ENCODE measurements around the gene AUNIP. TPM values are rescaled to one million over a fixed set of nuclear protein-coding genes. Genes with fewer than 3 reads are reported as not detected.

AUNIP gene
- total RNA-seq, 2 experiments from 2014 or later, result 11.1 to 11.3 TPM

DNA sequence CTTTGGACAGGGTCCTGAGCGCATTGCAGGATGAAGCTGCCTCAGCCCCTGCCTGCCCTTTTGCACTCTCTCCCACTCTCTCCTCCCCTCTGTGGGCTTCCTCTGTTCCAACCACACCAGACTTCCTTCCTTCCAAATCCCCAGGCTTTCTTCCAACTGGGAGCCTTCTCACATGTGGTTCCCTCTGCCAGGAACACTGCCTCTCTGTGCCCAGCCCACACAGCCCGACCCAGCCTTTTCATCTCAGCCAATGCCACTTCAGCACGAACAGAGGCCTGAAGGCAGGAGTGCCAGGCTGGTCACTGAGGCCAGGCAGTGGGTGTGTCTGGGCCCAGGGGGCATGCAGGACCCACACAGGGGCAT lies 53.4 kb downstream of the AUNIP start:
- CTCF ChIA-PET, result no interaction called here
- POLR2A ChIA-PET, result no interaction called here

DNA sequence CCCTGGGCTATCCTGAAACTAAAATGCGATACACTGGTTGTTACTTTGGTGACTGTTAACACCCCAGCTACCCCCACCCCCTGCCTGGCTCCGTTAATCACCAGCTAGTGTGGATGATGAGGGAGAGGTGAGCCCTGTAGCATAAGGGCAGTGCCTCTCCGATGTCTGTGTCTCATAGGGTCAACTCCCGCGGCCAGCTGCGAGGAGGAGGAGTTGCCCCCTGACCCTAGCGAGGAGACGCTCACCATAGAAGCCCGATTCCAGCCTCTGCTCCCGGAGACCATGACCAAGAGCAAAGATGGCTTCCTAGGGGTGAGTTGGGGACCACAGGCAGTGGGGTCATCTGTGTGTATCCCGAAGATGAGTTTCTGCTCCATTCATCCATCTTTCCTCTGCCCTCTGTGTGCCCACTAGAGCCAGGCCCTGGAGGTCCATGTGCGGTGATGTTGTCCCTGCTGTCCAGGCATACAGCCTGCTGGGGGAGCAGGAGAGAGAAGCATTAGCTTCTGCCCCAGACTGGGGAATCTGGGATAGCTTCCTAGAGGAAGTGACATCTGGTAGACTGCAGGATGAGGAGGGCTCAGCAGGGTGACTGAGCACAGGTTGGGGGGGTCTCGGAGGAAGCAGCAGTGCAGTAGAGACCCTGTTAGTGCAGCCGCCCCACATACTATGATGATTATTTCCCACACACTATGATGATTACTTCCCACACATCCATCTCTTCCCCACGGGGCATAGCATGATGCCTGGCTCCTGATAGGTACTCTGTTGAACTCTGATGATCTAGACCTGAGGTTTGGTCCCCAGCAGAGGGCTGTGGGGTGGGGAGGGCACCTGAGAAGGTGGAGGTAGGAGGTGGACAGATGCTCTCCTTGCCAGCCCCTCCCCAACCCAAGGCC lies 54.0 kb downstream of the AUNIP start:
- ChIA-PET POLR2A (no interaction called here), CTCF (interaction anchor here (1.6 kb wide), 1 partner anchor 186 kb away, joined by 6 read pairs; no protein-coding TSS in a partner anchor)

DNA sequence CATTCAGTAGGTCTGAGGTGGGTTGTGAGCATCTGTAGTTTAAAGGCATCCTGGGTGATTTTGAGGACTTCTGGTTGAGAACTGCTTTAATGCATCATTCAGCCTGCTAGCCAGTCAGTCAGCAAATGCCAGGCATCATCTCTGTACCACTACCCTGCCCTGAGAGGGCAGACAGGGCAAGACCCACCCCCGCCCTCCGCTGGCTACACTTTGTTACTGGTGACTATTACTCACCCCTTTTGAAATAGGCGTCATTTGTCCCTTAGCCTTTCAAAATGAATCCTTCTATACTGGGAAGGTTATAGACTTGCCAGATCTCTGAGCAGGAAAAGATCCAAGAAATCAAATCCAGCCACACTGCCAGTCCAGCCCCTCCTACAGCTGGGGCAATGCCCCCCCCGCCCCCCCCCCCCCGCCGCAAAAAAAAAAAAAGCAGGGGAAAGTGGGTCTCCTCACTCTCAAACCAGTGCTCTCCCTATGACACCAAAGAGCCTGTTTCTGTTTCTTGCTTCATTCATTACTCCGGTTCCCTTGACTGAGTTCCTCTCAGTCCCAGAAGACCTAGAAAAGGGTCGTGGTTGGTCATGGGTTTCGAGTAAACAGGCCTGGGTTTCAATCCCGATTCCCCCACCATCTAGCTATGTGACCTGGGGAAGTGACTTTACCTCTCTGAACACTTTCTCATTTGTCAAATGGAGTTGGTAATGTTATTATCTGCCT lies 54.9 kb downstream of the AUNIP start:
- ChIA-PET POLR2A (no interaction called here), CTCF (interaction anchor here (1.6 kb wide), 1 partner anchor 185 kb away, joined by 6 read pairs; no protein-coding TSS in a partner anchor)

DNA sequence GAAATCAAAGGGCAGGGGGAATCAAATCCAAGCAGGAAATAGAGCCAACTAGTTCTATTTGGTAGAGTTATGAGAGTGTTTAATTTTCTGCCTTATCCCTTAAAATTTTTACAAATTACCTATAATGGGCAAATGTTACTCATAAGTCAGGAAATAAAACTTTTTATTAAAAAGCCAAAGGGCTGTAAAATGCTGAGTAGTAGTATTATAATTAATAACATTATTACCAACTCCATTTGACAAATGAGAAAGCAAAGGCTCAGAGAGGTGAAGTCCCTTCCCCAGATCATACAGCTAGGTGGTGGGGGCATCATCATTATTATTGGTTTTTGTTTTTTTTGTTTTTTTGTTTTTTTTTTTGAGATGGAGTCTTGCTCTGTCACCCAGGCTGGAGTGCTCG lies 55.9 kb downstream of the AUNIP start:
- POLR2A ChIA-PET, result no interaction called here
- CTCF ChIA-PET, result interaction anchor here (0.5 to 1.8 kb wide), 4 partner anchors 29 to 433 kb away, joined by 4 to 6 read pairs (median 4); no protein-coding TSS in a partner anchor

GRCh38 chr1:25802915-25803314 lies 56.3 kb downstream of the AUNIP start:
- CTCF ChIA-PET, result interaction anchor here (0.5 to 1.8 kb wide), 6 partner anchors 8 to 432 kb away, joined by 3 to 5 read pairs (median 4); no protein-coding TSS in a partner anchor
- POLR2A ChIA-PET, result no interaction called here

- POLR2A ChIA-PET, result interaction anchor here (0.5 kb wide), 1 partner anchor 443 kb away, joined by 3 read pairs; no protein-coding TSS in a partner anchor
- CTCF ChIA-PET, result interaction anchor here (1.1 to 1.8 kb wide), 3 partner anchors 10 to 193 kb away, joined by 4 read pairs; no protein-coding TSS in a partner anchor
These were observed 58.4 kb downstream of the AUNIP start for GRCh38 chr1:25800703-25801377.

- ChIA-PET POLR2A (interaction anchor here (0.5 to 1.2 kb wide), 2 partner anchors 21 to 430 kb away, joined by 3 read pairs; no protein-coding TSS in a partner anchor), CTCF (interaction anchor here (0.6 to 2.7 kb wide), 6 partner anchors 10 to 266 kb away, joined by 3 to 11 read pairs (median 4); no protein-coding TSS in a partner anchor)
These were observed 59.1 kb downstream of the AUNIP start, which contains the start of gene SELENON for GRCh38 chr1:25799935-25800702. SELENON (plus strand) TSS chr1:25800193; CDS start chr1:25800231, 38 bp downstream.

DNA sequence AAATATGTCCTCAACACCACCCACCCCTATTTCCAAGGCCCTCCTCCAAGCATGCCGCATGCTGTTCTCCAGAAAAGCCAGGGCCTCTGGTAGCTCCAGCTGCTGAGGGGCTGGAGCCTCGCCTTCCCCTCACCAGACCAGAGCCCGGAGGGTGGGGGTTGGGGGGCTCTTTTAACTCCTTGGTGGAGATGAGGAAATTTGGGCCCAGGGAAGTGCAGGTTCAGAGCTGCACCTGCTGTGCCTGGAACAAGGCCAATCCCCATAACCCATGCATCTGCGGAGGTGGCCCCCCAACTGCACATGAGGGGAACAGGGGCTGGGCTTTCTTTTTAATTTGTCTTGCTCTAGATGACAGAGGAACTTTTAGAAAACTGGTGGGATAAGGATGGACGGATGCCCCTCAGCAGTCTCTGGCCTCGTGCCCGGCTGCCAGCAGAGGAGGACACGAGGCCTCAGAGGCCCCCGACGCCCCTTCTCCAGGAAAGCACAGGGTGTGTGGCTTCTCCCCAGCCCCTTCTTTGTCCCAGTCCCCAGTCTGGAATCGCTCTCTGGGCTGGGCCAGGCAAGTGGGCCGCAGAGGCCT lies 59.8 kb downstream of the AUNIP start:
- ChIA-PET POLR2A (interaction anchor here (1.2 kb wide), 1 partner anchor 21 kb away, joined by 3 read pairs; no protein-coding TSS in a partner anchor), CTCF (interaction anchor here (0.6 to 2.7 kb wide), 4 partner anchors 11 to 266 kb away, joined by 3 to 11 read pairs (median 6); no protein-coding TSS in a partner anchor)

DNA sequence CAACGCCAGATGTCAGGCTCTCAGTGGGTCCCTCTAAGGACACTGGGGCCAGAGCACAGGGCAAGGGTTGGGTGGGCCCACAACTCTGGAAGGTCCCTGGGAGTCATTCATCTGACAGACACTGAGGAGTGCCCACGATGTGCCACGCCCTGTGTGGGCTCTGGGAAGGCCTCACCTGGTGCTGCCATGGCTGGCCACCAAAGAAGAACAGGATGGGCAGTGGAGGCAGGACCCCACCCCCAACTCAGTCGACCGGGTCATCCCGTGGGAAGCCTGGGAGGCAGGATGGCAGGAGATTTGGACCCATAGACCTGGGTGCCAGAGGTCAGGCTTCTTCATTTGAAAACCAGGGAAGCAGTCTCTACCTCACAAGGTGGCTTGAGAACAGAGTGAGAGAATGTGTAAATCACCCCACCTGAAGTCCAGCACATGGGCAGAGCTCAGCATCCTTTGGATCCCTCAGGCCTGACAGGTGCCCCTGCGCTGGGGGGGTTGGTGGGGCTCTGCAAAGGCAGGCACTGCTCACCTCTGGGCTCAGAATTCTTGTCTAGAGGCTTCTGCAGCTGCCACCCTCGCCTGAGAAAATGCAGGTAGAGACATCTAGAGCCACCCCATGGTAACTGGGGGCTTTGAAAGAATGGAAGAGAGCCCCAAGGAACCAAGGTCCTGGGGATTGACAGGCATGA lies 60.4 kb downstream of the AUNIP start:
- ChIA-PET POLR2A (interaction anchor here (1.2 kb wide), 1 partner anchor 22 kb away, joined by 3 read pairs; no protein-coding TSS in a partner anchor), CTCF (interaction anchor here (0.9 to 2.7 kb wide), 6 partner anchors 12 to 190 kb away, joined by 3 to 11 read pairs (median 4); no protein-coding TSS in a partner anchor)

DNA sequence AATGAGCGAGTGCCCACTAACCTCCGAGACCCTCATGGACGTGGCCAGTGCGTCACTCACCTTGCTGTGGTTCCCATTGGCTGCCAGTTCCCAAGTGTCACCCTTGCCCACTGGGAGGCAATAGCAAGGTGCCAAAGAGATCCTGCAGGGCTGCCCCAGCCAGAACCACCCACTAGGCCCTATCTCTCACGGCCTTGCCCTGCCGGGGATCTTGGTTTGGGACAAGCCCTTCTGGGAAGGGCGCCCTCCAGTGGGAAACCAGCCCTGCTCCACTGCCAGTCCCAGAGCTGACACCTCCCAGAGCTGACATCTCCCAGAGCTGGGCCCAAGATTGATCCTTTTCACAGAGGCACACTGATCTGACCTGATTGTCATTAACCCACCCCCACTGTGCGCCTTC lies 61.3 kb downstream of the AUNIP start:
- ChIA-PET CTCF (interaction anchor here (1.0 to 2.7 kb wide), 4 partner anchors 12 to 189 kb away, joined by 3 to 11 read pairs (median 6); no protein-coding TSS in a partner anchor), POLR2A (no interaction called here)

GRCh38 chr1:25796811-25797458 lies 62.3 kb downstream of the AUNIP start:
- CTCF ChIA-PET, result interaction anchor here (1.5 to 2.7 kb wide), 3 partner anchors 13 to 188 kb away, joined by 3 to 11 read pairs (median 8); no protein-coding TSS in a partner anchor
- POLR2A ChIA-PET, result no interaction called here

GRCh38 chr1:25795946-25796810 lies 63.1 kb downstream of the AUNIP start:
- ChIA-PET POLR2A (no interaction called here), CTCF (interaction anchor here (0.5 to 0.8 kb wide), 3 partner anchors 120 to 275 kb away, joined by 4 to 5 read pairs (median 4); no protein-coding TSS in a partner anchor)

GRCh38 chr1:25795211-25795610 lies 64.0 kb downstream of the AUNIP start:
- POLR2A ChIA-PET, result no interaction called here
- CTCF ChIA-PET, result interaction anchor here (0.9 to 1.2 kb wide), 2 partner anchors 15 to 176 kb away, joined by 3 to 4 read pairs; no protein-coding TSS in a partner anchor

- ChIA-PET CTCF (interaction anchor here (0.7 to 1.2 kb wide), 3 partner anchors 16 to 175 kb away, joined by 3 to 4 read pairs (median 3); partner anchors contain the start of gene AUNIP), POLR2A (no interaction called here)
These were observed 64.9 kb downstream of the AUNIP start for GRCh38 chr1:25794325-25794724.

DNA sequence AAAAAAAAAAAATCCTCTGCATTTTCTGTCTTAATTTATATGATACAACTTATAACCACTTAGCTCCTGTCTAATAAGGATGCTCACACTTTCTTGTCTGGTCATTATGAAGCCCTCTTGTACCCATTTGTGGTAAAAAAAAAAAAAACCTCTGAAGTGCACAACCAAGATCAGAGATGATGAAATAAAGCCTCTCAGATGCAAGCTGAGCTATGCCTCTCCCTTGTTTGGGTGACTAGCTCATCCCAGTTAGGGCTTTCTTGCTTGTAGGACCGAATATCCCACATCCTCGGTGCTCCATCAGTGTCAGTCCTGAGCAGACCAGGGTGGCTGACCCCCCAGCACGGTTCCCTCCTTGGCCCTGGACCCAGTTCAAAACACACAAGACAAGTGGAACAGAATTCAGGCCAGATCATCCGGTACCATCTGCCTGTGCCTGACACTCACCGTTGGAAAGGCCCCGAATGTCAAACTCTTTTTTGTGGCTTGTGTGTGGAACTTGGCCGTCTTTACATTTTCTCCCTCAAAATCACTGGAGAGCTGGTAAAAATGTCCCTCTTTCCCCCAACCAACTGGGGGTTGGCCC lies 65.6 kb downstream of the AUNIP start:
- ChIA-PET POLR2A (no interaction called here), CTCF (interaction anchor here (0.7 kb wide), 1 partner anchor 66 kb away, joined by 3 read pairs; the partner anchor contains the start of gene AUNIP)

Measured in activated CD8-positive, alpha-beta memory T cell treated with anti-CD3 and anti-CD28 coated beads for 36 hours (primary cell).